Cerebellar cortex (tissue), 1 donor: ENCODE data around the gene TMEM123.
A peak's percentile ranks its signal among the peaks of the same experiment; 100 is the strongest.

Source experiments
- DNase-seq: peaks from one replicate; pipeline ENCODE4 v3.0.0-alpha.2; 2015; ENCODE audit warnings: low spot score

Gene TMEM123

GRCh38 chr11:102361086-102362031 is 91.2 kb downstream of the TMEM123 start:
- DNase-seq = no peak

- no peak for DNase-seq
These were observed 91.9 kb downstream of the TMEM123 start for GRCh38 chr11:102360681-102361080.

- no peak for DNase-seq
These were observed 93.2 kb downstream of the TMEM123 start for GRCh38 chr11:102359372-102359771.

- no peak for DNase-seq
These were observed 95.4 kb downstream of the TMEM123 start for GRCh38 chr11:102357116-102357515.

GRCh38 chr11:102347462-102348370 is 104.8 kb downstream of the TMEM123 start:
- peak; percentile 44 for DNase-seq

- DNase-seq = peak; percentile 87
These were observed 105.7 kb downstream of the TMEM123 start, which contains the start of gene BIRC2 for GRCh38 chr11:102346748-102347461. BIRC2 (plus strand) TSS chr11:102347214; CDS start chr11:102349855, 2,641 bp downstream.

- DNase-seq = no peak
These were observed 106.2 kb downstream of the TMEM123 start for GRCh38 chr11:102346456-102346747.
